Kidney tubule cell (primary cell): ENCODE results near the gene TUBB3.
"Not testable (repeated sequence)": the region's sequence is repeated elsewhere in the genome, so short reads cannot be mapped to it uniquely, and the experiment has no call there.

Source experiments
- DNase-seq: peaks from one replicate; pipeline ENCODE4 v3.0.0-alpha.2; 2018; ENCODE audit warnings: low spot score

TUBB3 gene

DNA sequence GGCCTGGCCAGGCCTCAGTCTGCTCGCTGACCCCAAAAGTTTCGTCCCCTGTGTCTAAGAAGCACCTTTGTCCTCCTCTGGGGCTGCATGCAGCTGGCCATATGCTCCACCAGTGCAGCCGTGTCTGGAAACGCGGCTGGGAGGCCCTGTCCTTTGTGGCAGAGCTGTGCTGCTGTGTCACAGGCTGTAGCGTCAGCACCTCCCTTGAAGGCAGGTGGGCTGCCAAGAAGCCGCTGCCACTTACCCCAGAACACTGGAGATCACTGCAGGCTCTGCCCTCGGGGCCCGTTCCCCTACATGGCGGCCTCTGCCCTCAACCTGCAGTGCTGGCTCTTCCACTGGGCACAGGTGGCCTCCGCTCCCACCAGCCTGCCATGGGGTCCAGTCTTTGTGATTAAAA is 20.2 kb upstream of the TUBB3 start:
- DNase-seq: no peak

DNA sequence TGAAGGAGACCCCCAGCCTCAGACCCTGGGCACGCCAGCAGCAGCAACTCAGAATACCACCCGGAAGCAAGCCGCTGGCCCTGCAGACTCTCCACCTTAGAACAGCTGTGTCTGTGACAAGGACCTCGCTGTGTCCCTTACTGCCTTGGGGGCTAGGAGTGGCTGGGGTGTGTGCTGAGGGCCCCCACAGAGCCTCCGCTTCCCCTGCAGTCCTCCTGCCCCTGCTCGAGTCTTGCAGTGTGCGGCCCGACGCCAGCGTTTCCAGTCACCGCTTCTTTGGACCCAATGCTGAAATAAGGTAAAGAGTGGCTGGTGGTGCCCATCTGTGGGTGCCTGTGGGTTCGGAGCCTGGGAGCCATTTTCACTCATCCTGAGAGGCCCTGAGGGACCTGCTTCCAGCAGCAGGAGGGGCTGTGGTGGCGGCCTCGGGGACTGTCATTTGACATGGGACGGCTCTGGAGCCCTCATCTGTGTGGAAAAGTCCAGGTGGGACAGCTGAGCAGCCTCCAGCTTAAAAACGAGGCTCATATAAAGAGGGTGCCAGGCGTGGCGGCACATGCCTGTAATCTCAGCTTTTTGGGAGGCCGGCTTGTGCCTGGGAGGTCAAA is 19.1 kb upstream of the TUBB3 start:
- DNase-seq: no peak

DNA sequence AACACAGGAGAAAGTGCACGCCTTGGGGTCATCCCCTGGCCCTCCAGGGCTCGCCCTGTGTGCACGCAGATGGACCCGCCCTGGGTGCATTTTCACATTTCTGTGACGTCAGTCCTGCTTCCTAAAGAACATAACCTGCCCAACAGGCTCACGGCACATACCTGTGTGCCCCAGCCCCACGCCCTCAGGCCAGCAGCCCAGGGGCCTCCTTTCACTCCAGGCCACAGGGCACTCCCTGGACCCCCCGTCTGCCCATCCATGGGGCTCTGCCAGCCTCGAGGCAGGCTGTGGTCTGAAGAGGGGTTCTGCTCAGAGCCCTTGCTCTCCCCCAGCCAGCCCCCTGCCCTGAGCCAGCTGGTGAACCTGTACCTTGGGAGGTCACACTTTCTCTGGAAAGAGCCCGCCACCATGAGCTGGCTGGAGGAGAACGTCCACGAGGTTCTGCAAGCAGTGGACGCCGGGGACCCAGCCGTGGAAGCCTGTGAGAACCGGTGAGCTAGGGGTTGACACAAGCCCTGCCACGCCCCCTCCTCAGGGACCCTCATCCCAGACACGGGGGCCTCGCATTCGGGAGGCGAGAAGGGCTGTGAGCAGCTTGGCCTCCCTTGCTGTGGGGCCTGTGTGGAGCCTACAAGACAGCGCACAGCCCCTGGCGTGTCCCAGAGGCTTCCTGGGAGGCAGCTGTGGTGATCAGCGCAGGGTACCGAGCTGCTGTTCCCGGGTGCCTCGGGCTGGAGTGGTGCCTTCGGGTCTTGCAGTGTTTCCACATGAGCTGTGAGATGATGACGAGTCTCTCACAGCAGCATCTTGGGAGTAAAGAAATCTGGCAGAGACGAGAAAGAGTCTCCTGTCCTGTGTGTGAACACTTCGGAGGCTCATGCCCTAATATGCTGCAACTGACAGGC is 18.3 kb upstream of the TUBB3 start:
- no peak for DNase-seq

DNA sequence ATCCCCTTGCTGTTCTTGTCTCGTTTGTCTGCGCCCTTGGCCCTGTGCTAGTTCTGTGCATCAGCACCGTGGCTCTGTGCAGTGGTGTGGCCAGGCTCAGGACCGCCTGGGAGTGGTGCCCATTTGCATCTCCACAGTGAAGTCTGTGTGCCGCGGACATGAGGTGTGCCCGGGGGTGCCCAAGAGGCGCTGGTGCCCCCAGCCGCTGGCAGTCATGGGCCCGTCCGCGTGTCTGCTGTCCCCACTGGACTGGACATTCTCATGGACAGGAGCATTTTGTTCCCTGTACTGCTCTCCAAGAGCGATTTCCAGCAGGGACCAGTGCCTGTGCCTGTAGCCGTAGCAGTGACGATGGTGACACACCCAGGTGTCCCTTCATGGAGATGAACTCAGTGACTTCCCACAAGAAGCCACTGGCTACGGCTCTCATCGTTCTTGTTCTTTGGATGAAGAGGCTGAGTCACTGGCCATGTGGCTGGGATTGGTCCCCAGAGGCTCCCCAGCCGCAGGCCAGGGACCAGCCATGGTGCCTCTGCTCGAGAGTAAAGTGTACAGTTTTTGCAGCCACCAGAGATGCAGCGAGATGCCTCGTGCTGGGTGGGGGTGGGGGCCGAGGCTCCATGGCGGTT is 17.5 kb upstream of the TUBB3 start:
- DNase-seq: no peak

DNA sequence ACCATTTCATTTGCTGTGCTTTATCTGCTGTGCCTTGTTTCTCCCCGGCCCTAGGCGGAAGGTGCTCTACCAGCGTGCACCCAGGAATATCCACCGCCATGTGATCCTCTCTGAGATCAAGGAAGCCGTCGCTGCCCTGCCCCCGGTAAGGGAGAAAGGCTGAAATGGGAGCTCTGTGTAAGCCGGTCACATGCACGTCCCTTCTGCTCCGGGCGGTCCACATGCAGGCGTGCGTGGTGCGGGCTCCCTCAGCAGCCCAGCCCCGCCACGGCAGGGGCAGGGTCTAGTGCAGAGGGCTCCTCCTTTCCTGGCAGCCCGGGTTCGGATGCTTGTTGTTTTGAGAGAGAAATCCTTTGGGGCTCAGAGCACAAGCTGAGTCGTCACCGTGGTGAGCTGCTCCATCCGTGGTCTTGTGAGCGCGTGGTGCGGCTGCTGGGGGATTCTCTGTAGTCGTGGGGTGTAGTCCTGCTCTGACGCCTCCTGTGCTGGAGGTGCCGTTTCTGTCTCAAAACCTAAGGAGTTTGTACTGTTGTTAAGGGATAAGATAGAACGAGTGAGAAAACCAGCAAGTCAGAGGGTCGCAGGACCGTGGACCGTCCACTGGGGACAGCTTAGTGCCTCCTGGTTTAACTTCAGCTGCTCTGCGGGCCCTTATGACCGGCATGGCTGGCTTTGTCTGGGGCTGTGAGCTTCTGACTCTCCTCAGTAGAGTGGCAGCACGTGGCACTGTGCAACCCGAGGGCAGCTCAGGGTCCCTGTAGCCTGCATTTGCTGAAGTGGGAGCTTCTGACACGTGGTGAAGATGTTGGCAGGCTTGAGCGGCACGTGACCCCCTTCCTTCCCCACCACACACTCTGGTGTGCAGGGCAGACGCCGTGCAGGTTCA is 16.8 kb upstream of the TUBB3 start:
- DNase-seq: no peak

DNA sequence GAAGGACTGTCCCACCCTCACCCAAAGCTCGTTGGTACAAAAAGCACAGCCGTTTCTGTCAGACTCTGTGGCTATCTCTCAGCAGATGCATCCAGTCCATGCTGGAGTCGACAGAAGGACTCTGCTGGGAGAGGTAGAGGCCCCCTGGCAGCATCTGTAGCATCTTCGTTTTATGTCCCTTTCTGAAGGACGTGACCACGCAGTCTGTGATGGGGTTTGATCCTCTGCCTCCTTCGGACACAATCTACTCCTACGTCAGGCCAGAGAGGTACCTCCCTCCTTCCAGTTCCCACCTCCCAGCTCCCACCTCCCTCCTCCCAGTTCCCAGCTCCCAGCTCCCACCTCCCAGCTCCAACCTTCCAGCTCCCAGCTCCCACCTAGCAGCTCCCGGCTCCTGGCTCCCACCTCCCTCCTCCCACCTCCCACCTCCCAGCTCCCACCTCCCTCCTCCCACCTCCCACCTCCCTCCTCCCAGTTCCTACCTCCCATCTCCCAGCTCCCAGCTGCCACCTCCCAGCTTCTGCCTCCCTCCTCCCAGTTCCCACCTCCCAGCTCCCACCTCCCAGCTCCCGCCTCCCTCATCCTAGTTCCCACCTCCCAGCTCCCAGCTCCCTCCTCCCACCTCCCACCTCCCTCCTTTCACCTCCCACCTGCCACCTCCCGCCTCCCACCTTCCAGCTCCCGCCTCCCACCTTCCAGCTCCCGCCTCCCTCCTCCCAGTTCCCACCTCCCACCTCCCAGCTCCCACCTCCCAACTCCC is 15.9 kb upstream of the TUBB3 start:
- no peak for DNase-seq

DNA sequence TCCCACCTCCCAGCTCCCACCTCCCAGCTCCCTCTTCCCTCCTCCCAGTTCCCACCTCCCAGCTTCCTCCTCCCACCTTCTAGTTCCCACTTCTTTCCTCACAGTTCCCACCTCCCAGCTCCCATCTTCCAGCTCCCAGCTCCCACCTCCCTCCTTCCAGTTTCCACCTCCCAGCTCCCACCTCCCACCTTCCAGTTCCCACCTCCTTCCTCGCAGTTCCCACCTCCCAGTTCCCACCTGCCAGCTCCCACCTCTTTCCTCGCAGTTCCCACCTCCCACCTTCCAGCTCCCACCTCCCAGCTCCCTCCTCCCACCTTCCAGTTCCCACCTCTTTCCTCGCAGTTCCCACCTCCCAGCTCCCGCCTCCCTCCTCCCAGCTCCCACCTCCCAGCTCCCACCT is 14.9 kb upstream of the TUBB3 start:
- no peak for DNase-seq

DNA sequence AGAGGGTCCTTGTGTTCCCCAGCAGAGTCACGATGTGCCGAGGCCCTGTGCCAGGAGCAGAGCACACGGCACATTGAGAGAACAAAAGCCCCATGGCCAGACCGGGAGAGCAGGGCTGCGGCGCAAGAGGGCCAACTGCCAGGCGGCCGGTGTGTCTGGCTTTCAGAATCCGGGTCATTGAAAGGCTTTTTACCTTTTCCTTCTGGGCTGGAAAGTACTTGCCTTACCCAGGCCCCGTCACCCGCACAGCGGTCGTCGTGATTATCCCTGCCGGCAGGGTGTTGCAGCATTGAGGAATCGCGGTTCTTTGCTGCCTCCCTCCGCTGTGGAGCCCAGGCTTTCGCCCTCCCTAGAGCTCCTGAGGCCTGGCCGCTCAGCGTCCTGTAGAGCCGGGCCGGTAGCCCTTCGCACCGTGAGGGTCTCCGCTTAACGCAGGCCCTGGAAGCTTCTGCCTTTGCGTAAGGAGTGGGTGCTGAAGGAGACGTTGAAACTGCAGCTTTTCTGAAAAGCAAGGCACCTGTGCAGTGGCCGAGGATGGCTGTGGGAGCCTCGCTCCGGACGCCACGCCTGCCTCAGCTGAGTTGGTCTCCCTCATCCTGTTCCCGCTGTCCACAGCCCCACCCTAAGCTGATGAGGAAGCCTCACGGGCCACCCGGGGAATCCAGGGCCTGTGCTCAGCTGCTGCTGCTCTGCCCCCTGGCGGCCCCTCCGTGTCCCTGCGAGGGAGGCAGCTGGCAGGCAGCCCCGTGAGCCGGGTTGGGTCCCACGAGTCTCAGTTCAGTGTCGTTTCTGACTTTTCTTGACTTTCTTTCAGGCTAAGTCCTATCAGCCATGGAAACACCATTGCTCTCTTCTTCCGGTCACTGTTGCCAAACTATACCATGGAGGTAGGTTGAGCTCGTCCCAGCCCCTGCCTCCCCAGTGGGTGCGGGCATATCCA is 13.1 kb upstream of the TUBB3 start:
- DNase-seq: peak; percentile 62

DNA sequence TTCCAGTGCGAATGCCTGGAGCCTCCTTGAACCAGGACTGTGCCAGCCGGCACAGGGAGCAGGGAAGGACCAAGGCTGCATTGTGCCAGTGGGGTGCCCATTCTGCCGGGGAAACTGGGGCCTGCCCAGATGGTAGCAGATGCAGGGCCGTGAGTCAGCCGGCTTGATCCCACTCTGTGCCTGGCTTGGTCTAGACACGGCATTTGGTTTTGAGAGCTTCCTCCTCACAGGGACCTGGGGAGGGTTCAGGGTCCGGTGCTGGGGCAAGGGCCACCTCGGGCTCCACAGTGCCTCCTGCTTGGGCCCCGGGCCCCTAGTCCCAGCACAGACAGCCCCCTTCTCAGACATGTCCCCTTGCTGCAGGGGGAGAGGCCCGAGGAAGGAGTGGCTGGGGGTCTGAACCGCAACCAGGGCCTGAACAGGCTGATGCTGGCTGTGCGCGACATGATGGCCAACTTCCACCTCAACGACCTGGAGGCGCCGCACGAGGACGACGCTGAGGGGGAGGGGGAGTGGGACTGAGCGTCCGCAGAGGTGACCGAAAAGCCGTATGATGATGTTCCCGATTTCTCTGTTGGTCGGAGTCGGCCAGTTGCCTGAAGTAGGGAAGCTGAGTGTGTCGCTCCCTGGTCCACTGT is 12.3 kb upstream of the TUBB3 start:
- DNase-seq: no peak

DNA sequence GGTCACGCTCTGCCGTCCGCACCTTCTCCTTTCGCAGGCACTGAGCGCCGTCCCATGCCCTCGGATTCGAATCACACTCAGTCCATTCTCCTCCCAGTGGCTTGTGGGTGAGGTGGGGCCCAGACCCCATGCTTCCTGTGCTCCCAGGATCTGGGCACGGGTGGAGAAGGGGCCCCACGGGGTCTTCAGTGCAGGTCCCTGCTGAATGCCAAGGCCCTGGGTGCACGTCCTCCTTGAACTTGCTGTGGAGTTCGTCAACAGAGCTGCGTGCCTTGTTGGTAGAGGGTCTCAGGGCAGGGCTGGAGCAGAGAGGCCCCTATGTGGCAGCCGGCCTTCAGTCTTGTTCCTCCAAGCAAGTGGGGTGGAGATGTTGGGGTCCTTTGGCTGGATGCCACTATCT is 11.8 kb upstream of the TUBB3 start:
- no peak for DNase-seq

DNA sequence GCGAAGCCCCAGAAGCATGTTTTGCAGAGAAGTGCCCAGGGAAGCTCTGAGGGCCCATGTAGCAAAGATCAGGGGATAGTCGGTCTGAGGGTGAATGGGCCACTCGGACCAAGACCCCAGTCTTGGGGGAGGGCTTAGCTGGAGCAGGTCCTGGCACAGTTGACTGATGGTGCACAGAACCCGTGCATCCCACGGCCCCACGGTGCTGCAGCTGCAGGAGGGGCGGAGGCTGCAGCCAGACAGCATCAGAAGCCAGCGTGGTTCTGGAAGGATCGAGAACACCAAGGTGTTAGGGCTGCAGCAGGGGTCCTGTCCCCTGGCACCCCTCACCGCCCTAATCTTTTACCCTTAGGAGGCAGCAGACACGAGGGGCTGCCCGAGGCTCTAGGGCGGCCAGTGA is 11.0 kb upstream of the TUBB3 start:
- DNase-seq: no peak

DNA sequence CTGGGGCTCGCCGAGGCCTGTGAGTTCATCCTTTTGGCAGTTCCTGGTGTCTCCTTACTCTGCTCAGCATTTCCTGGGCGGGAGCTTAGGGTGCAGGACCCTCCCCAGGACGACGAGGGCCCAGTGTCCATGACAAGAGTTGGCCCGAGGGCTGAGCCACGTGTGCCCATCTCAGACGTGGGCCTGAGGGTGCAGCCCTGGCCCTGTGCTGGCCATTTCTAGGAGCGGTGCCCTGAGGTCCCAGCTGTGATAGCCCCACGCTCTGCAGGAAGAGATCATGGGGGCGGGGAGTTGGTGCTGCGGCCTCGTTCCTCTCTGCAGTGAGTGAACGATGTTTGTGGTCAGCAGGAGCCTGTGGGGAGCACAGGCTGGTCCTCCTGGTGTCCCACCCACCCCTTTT is 10.5 kb upstream of the TUBB3 start:
- DNase-seq: no peak

DNA sequence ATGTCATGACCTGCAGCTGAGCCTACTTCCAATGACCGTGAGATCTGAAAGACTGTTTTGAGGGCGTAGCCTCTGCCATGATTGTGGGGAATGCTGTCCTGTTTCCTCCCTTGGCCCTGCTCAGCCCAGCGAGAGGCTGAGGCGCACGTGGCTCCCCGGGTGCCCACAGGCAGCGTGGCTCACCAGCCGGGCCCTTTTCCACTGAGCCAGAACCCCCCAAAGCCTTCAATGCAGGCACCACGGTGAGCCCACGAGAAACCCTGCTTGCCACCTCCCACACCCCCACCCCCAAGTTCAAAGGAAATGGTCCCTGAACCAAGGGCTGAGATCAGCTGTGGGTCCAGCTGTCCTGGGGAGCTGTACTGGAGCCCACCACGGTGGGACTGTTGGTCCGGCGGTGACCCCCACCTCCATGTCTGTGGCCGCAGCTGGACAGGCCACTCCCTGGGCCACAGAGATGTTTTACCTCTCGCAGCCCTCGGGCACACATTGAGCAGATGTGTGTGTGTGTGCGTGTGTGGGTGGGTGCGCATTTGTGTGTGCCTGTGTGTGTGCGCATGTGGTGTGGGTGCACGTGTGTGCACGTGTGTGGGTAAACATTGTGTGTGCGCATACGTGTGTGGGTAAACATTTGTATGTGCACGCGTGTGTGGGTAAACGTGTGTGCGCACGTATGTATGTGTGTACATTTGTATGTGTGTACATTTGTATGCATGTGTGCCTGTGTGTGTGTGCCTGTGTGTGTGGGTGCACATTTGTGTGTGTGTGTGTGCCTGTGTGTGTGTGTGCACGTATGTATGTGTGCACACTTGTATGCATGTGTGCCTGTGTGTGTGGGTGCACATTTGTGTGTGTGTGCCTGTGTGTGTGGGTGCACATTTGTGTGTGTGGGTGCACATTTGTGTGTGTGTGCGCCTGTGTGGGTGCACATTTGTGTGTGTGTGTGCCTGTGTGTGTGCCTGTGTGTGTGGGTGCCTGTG is 9.4 kb upstream of the TUBB3 start:
- no peak for DNase-seq

DNA sequence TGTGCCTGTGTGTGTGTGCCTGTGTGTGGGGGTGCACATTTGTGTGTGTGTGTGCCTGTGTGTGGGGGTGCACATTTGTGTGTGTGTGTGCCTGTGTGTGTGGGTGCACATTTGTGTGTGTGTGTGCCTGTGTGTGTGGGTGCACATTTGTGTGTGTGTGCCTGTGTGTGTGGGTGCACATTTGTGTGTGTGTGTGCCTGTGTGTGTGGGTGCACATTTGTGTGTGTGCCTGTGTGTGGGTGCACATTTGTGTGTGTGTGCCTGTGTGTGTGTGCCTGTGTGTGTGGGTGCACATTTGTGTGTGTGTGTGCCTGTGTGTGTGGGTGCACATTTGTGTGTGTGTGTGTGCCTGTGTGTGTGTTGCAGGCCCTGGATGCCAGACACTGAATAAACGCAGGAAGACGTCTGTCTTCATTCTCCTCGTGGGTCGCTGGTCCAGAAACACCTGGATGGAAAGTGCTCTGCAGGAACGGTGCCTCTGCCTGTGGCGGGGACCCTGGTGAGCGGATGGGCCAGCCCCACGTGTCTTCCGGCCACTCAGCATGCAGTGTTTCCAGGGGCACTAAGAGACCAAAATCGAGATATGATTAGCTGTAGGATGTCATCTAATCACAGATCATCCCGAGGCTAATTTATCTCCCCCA is 8.4 kb upstream of the TUBB3 start:
- not testable (repeated sequence) for DNase-seq

DNA sequence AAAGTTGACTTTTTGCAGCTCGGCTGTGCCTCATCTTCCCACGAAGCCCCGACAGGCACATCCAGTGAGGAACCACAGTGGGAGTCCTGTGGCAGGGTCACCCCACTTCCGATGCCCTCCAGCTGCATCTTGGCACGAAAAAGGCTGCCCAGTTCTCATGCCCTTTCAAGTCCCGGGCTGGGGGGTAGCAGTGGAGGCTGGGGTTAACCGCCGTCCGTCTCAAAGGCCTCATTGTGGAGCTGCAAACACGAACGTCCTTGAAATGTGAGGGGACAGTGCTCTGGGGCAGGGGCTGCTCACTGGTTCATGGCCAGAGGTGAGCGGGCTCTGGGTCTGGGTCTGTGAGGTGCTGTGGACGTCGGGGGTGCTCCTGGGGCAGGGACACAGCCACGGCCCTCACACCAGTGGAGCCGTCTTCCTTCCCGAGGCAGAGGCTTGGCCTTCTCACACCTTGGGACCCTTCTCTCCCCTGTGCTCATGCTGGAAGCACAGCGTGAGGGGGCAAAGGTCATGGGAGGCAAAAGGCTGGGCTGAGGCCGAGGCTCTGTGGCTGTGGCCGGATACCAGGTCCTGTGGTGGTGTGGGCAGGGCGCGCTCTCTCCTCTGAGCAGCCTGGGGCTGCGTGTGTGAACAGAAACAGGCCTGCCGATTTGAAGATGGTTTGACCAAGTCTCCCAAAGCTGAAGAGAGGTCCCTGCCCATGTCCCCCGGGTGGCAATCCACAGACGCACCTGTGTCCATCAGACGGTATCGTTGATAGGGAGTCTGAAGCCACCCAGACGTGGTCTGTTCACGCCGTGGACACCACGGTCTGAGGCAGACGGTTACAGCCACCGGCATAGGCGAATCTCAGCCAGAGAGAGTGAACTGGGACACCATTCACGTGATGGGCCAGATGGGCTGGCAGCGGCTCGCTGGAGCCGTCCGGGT is 7.6 kb upstream of the TUBB3 start:
- no peak for DNase-seq

DNA sequence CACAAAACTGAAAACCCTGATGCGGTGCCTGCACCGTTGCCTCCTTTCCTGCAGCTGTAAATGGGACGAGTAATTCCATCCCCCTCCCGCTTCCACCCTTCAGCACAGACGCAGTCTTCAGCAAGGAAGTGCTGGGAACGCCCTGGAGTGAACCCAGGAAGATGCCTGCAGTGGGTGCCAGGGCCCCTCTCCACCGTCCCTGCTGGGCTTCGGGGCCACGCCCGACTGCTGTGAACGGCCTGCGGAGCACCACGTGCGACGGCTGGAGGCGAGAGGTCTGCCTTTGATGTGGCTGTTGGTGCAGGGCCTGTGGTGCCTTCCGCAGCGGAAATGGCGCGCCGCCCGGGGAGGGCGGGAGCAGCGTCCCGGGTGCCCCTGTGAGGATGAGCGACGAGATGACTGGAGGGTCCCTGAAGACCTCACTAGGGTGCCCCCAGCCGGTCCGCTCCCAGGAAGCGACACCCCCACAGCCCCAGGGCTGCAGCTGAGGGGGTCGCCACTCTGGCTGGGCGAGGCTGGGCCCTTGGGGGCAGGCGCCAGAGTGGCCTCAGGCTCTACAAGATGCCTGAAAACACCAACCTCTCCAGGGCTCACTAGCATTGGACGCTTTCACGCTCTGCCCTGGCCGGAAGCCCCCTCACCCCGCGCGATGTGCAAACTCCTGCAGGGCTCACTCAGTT is 5.2 kb upstream of the TUBB3 start:
- peak; percentile 92 for DNase-seq
